GM18498 (cell line): ENCODE measurements around the gene RXRB.

Experiments
- ATAC-seq: cut with Tn5 transposase; IDR thresholded peaks from one replicate; pipeline ENCODE4 v1.9.1; 2021; ENCODE audit warnings: mild to moderate bottlenecking, moderate library complexity; ENCODE audit not compliant: unreplicated experiment

The RXRB gene

GRCh38 chr6:33198159-33198852 is 2.2 kb downstream of the RXRB start:
- ATAC-seq = no peak

GRCh38 chr6:33197431-33198048 is 2.9 kb downstream of the RXRB start:
- no peak for ATAC-seq

DNA sequence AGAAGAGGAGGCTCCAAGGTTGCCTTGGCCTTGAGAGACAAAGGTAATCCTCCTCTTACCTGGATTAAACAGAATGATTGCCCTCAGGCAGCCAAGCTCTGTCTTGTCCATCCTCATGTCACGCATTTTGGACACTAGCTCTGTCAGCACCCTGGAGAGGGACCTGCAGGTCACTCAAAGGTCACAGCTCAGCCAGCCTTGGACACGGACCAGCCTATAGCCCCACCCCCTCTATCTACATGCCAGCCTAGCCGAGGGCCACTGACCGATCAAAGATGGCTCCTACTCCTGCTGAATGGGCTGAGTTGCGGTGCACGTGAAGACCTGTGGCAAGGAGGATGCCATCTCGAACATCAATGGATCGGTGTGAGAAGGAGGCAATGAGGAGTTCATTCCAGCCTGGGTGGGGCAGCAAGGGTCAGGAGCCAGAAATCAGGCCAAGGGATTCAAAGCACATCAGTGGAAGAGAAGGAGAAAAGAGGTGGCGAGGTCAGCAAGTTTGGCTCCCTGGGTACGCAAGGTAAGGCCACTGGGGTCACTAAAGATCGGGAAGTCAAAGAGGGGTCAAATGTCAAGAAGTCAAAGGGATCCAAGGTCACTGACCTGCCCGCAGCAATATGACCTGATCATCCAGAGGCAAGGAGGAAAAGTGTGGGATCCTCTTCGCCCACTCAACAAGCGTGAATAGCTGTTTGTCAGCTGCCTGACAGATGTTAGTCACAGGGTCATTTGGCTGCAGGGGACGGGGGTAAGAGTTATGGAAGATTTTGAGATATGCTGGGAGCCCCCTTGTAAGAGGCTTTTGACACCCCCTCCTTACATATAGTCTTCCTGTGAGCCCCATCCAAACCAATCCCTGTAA is 4.9 kb downstream of the RXRB start:
- ATAC-seq = no peak

DNA sequence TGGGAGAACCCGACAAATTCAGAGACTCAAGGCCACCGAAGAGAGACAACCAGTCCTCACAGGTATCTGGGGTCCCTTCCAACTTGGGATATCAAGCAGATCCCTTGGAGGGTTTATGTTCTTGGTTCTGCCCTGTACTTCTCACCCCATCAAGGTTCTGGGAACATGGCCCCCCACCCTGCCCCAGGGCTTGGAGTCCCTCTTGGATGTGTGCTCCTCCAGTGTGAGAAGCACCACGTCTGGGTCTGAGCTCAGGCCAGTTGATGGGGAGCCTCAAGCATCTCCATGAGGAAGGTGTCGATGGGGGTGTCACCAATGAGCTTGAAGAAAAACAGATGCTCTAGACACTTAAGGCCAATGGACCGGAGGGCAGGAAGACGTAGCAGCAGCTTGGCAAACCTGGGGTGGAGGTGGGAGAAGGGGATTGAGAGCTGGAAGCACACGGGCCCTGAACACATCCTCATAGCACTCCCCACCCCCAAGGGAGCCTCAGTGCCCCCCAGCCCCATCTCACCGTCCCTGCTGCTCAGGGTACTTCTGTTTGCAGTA is 6.0 kb downstream of the RXRB start:
- no peak for ATAC-seq

- no peak for ATAC-seq
Observed at GRCh38 chr6:33193619-33194018, 6.8 kb downstream of the RXRB start.

GRCh38 chr6:33192671-33193602 is 7.5 kb downstream of the RXRB start:
- no peak for ATAC-seq

DNA sequence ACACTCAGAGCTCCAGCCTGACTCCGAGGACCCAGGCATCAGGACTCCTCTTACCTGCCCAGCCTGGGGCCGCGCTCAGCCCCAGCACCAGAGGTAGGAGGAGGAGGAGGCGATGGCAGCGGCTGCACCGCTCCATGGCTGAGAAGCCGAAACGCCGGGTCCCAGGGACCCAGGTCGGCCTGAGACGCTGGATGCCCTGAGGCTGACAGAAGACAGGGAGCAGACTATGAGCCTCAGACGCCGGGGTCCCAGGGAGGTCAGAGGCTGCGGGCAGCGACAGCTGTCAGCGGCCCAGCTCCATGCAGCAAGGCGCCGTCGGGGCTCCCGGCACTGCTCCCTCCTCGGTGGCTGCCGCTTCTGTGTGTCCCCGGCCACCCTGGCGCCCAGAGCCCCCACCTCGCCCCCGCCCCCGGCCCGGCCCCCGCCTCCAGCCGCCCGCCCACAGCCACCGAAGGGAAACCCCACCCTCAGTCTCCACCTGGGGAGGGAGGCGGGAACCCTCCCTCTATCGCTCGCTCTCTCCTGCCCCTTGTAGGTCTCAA is 8.3 kb downstream of the RXRB start, which contains the start of gene COL11A2:
Gene COL11A2 (minus strand): TSS at position 363 of the 542 bp plus-strand sequence. CDS start 227 bp downstream, at position 136.
- ATAC-seq = no peak

DNA sequence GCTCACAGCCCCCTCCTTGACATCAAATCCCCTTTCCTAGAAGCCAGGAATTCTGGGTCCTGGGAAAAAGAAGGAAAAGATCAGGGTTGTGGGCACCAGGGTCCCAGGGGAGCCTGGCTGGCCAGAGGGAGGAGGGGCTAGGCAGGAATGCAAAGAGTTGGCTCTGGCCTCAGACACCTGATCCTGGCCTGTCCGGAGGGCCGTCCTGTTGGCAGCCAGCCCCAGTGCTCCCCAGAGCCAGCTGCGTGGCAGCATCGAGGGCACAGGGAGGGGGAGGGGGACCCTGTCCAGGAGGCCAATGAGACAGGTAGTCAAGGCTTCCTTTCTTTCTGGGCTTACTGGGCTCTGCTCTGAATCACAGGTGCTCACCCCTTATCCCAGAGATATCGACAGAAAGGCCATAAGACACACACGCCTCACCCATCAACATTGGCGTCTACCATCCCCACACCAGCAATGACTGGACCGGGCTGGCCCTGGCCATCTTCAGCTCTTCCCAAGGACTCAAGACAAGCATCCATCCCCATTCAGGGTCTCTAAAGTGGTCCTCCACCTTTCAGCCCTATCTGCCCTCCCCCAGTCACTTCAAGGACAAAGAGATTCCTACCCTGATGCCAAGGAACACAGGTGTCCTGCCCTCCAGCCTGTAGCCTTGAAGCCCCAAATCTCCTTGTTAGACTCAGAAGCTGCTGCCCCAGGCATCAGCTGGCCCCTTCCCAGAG is 8.9 kb downstream of the RXRB start:
- ATAC-seq = no peak

DNA sequence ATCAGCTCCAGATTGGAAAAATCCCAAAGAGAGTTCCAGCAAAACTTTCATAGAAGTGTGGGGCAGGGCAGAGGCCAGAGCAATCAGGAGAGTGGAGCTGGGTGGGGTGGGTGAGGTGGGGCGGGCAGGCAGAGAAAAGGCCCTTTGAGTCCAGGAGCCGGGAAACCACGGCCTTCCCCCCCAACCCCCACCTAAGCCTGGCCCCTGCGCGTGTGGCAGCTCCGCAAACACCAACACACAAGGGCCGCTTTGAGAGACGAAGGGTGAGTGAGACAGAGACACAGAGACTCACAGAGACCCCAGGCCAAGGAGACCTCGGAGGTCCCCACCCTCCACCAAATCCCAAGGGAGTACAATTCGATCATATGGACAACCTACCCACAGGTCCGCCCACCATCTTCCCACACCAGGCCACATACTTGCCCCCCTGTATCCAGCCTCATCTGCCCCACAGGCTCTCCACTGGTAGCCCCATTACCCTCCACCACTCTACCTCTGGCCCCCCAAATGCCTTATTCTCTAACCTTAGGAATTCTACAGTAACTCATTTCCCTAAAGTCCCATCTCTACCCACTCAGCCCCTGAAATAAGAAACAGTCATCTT is 9.9 kb downstream of the RXRB start:
- no peak for ATAC-seq

- ATAC-seq = no peak
Observed at GRCh38 chr6:33189625-33190448, 10.6 kb downstream of the RXRB start.

GRCh38 chr6:33189164-33189563 is 11.3 kb downstream of the RXRB start:
- ATAC-seq = no peak

DNA sequence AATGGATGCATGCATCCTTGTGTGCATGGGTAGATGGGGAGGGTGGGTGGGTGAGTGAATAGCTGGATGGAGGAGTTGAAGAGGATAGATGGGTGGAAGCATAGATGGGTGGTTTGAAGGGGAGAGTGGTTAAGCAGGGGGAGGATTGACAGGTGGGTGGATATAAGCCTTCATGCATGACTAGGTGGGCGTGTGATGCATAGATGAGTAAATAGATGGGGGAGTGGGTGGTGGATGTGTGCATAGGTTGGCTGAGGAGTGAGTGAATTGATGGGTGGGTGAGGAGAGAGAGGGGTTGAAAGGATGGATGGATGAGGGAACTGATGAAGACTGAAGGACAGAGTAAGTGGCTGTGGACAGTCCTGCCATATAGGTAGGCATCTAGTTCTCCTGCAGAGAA is 12.7 kb downstream of the RXRB start:
- ATAC-seq = no peak

GRCh38 chr6:33185654-33186187 is 14.7 kb downstream of the RXRB start:
- ATAC-seq = no peak

GRCh38 chr6:33185190-33185589 is 15.3 kb downstream of the RXRB start:
- ATAC-seq = no peak

DNA sequence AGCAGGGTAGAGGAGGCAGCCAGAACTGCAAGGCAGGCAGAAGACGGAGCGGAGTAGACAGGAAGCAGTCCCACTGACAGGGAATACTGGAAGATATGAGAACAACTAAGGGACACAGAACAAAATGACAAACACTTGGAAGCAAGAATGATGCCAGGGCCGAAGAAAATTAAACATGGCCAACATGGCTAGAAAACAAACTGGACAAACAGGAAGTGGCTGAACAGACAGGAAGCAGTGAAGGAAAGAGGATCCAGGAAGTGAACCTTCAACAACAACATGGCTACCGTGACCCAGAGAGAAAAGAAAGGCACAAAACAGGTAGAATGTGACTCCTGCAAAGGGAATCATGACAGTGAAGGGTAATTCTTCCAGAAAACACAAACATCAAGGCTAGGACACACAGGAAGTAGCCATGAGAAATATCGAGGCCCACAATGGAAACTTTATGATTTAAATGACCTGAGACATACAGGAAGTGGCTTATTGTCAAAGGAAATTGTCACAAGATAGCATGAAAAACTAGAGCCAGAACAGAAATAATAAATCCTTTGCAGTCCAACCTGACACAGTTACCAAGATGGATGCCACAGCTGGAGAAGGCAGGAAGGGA is 17.3 kb downstream of the RXRB start:
- ATAC-seq = no peak

DNA sequence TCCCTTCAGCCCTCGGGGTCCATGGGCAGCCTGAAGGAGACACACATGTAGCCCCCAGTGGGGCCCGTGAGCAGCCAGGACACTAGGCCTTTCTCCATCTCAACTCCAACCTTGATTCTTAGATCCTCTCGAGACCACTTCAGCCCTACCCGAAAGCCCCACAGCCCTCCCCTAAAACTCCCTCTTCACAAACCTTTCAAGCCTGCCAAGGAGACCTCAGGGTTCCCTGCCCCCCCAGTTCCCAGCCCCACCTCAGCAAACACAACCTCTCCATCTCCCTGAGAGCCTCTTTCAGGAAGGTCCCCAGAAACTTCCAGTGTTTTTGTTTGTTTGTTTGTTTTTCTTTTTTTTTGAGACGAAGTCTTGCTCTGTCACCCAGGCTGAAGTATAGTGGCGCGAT is 19.3 kb downstream of the RXRB start:
- ATAC-seq = no peak

DNA sequence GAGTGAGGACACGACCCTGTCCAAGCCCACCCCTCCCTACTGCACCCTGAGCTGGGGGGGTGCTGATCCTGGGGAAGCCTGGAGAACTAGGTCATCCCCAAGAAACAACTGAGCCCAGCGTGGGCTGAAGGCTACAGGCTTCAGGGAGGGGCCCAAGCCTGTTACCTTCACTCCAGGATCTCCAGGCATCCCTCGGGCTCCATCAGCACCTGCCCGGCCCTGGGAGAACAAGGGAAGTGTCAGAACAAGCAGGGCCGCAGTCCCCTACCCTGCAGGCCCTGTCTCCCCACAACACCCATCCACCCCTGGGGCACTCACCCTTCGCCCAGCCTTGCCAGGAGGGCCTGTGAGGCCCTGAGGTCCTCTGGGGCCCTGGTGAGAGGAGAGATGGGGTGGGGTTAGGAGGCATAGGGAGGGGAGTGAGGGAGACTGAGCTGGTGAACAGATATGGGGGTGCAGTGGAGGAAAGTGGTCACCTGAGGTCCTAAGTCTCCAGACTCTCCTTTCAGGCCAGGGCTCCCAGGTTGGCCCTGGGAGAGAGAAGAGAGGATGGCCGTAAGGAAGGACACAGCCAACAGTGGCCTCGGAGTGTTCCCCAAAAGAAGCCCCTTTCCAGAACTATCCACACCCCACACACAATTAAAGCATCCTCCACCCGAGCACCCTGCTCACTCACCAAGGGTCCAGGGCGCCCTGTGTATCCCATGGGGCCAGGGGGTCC is 21.6 kb downstream of the RXRB start:
- ATAC-seq = no peak
